ENCODE measurements around the gene RNF39.
"Not testable (repeated sequence)": the region's sequence is repeated elsewhere in the genome, so short reads cannot be mapped to it uniquely, and the experiment has no call there.

The RNF39 gene, protein sequence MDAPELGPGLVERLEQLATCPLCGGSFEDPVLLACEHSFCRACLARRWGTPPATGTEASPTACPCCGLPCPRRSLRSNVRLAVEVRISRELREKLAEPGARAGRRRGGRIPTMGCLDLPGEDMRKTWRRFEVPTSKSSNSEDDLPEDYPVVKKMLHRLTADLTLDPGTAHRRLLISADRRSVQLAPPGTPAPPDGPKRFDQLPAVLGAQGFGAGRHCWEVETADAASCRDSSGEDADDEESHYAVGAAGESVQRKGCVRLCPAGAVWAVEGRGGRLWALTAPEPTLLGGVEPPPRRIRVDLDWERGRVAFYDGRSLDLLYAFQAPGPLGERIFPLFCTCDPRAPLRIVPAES

DNA sequence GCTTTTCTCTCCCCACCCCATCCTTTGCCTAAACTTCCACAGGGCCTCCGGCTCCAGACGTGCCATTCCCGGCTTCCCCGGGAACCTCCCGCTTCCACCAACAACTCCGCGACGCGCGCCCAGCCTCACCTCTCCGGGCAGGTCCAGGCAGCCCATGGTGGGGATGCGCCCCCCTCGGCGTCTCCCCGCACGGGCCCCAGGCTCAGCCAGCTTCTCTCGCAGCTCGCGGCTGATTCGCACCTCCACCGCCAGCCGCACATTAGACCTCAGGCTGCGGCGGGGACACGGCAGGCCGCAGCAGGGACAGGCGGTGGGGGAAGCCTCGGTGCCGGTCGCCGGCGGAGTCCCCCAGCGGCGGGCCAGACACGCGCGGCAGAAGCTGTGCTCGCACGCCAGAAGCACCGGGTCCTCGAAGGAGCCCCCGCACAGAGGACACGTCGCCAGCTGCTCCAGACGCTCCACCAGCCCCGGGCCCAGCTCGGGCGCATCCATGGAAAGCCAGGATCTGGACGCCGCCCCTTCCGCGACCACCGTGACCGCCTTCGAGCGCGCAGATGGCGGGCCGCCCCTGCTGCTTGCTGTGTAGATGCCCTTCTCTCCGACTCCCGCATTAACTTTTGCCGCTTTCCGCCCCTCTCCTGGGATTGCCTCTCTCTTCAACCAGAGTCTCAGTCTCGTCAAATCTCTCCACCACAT, at the start of gene RNF39:
TSS of gene RNF39 (minus strand) at position 676 of the 696 bp plus-strand sequence. CDS start at position 492, 184 bp downstream.
- DNase-seq = no peak

DNA sequence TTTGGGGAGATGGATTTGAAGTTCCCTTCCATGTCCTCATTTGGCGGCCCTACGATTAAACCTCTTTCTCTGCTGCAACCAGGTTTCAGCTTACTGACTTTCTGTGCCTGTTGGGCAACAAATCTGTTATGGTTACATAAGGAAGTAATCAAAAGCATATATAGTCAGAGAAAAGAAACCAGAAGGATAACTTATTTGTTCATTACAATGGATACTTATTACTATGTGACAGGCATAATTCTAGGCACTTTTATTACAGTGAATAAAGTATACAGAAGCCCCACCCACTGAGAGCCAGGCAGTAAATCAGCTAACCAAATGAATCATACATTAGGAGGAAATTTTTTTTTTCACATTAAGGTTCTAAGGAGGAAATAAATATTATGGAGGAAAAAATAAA, 46.9 kb upstream of the RNF39 start:
- no peak for DNase-seq

DNA sequence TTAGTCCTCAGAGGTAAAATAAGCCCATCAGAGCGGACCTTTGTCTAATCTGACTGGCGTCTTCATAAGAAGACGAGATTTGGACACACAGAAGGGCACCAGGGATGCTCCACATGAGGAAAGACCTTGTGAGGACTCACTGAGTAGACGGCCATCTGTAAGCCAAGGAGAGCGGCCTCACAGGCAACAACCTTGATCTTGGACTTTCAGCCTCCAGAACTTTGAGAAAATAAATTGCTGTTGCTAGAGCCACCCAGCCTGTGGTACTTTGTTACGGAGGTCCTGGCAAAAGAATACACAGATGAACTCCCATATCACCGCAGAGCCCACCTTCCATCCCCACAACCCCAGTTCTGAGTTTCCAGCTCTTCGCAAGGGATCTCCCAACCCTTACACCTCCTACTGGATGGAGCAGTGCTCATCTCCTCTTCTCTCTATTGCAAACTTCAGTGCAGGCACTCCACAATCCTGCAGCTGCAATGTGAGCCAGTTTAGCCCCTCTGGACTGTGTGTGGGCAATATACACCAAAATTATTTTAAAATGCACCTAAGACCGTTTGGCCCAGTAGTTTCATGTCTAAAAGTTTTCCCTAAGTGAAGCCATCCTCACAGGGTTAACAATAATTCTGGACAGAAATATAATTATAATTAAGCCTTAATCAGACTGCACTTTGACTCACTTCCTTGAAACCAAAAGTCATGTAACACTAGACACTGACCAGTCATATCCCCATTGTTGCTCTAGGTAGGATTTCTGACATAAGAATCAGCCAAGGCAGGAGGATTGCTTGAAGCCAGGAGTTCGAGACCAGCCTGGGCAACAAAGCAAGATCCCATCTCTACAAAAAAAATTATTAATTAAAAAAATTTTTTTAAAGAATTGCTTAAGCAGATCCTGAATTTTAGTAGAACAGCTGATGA, 46.1 kb upstream of the RNF39 start:
- no peak for DNase-seq

DNA sequence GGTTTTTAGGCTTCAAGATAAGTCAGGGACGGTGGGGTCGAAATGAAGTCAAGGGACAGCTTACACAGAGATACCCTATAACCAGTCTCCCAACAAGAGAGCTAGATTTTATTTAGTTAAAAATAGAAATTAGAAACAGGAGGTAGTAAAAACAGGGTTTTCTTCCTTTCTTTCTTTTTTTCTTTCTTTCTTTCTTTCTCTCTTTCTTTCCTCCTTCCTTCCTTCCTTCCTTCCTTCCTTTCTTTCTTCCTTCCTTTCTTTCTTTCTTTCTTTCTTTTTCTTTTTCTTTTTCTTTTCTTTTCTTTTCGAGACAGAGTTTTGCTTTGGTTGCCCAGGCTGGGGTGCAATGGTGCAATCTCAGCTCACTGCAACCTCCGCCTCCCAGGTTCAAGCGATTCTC, 43.1 kb upstream of the RNF39 start:
- not testable (repeated sequence) for DNase-seq

DNA sequence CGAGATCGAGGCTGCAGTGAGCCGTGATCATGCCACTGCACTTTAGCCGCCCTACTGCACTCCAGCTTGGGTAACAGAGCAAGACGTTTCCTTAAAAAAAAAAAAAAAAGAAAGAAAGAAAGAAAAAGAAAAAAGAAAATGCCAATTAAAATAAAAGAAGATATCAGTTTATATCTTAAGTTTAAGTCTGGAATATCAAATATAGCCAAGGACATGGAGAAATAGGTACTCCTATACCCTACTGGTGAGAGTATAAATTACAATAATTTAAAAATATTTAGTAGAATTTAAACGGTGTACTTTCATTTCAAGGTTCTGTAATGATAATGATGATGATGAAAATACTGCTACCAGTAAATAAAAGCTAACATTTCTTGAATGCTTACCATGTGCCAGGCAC, 41.2 kb upstream of the RNF39 start:
- no peak for DNase-seq

DNA sequence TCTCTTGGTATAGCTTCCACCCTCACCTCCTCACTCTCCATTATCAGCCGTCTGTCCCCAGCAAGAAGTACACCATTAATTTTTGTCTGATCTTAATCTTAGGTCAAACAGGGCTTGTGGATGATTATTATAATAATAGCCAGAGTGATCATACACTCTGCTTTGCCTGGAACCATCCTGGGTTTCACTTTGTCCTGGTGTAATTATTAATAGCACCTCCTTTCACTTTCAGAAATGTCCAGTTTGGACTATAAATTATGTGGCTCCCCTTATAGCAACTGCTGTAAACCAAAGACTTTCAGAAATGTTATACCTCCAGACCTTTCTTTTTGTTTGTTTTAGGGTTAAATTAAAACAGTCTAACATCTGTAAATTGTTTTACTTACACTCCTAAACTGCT, 38.3 kb upstream of the RNF39 start:
- DNase-seq = no peak

DNA sequence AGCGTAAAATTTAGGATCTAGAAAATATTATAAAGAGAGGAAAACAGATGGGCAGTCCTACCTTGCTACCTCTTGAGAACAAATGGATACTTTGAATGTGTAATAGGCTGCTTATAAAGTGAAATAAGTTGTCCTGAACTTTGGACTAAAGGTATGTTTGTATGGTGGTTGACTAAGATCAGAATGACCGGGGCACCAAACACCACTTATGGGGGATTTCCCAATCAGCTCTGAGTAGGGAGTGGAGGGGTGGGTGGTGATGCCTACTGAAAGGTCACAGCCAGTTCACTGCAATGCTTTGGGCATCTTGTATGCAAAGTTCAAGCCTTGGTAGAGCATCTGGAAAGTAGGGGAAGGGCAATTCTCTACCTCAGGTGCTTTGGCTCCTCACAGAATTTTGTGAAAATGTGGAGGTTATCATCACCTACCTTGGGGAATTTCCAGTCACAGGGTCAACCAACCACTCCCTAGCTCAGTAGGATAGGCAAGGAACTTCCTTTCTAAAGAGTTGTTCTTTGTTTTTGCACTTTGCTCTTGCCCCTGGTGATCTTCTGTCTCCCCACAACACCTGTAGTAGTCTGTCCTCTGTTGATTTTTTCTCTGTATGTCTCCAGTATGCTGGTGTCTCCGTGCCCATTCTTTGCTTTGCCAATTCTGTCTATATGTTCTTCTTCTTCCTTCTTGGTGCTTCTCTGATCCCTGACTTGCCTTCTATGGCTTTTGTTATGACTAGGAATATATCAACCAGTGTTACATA, 37.6 kb upstream of the RNF39 start, which contains the start of gene TRIM31:
TSS of gene TRIM31 (minus strand) at position 88 of the 757 bp plus-strand sequence. CDS start 285 bp downstream, outside the sequence.
- no peak for DNase-seq

DNA sequence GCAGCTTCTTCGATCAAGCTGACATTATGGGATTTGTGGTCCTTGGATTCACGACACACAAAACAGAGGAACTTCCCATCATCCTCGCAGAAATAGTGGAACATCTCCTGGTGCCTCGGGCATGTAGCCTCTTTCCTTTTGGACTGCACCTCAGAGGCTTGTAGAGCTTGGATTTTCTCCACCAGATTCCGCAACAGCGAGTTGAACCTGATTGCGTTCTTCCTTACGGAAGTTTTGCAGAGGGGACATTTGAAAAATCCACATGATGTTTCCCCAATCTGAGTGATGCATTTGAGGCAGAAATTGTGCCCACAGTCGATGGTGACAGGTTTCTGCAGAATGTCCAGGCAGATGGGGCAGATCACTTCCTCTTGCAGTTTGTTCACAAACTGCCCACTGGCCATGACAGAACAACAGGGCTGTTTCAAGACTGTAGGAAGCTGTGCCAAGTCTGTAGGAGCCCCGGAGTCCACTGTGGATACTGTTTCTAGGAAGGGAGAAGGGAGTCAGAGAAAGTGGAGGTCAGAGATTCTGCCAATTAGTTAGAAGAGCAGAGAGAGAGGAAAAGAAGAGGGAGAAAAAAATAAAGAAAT, 36.9 kb upstream of the RNF39 start:
- DNase-seq = no peak

DNA sequence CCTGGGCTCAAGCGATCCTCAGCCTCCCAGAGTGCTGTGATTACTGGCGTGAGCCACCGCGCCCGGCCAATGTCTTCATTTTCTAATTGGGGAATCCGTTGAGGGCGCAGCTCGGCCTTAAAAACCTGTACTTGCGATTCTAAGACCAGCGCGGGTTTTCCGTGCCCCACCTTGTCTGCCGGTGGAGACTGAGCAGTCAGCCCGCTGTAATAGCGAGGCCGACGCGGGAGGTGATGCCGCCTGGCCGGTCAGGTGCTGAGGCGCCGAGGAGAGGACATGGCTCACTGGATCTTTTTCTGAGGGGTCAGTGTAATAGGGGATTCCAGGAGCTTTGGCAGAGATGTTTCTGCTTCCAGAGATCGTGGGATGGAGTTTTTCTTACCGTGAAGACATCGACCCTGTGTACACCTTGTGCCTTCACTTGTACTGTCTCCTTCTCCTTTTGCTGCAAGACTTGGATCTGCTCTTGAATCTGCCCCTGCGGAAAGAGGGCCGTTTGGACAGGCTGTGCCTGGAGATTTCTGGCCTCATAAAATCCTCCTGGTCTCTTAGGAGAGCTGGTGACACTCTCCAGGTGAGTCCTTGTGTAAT, 35.8 kb upstream of the RNF39 start:
- DNase-seq = no peak

DNA sequence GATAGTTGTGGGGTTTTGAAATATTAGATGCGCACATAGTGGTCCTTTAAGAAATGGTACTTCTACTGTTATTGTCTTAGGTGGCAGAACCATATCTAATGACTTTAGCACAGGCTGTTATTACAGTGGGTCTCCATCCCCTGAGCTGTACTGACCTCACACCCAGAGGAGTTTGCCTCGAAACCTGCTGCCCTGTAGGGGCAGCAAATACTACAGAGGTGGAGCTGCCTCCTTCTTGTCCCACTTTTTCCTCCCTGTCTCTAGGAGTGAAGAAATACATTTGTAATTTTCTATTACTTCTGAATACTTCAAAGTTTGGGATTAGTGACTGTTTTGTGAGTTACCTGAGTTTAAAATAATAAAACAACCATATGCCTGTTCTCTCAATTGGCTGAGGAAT, 29.1 kb upstream of the RNF39 start:
- no peak for DNase-seq

DNA sequence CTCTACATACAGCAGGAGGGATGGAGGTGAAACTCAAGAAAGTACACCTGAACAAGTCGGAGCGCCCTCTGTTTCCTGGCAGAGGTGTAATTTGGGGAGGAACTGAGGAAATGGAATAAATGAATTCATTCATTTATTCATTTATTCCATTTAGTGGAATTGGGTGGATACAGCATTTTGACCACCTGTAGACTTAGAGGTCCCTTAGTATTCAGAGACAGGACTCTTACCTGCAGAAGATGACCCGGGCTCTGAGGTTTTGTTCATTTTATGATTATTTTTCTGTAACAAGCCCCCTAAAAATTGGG, 28.3 kb upstream of the RNF39 start:
- no peak for DNase-seq

DNA sequence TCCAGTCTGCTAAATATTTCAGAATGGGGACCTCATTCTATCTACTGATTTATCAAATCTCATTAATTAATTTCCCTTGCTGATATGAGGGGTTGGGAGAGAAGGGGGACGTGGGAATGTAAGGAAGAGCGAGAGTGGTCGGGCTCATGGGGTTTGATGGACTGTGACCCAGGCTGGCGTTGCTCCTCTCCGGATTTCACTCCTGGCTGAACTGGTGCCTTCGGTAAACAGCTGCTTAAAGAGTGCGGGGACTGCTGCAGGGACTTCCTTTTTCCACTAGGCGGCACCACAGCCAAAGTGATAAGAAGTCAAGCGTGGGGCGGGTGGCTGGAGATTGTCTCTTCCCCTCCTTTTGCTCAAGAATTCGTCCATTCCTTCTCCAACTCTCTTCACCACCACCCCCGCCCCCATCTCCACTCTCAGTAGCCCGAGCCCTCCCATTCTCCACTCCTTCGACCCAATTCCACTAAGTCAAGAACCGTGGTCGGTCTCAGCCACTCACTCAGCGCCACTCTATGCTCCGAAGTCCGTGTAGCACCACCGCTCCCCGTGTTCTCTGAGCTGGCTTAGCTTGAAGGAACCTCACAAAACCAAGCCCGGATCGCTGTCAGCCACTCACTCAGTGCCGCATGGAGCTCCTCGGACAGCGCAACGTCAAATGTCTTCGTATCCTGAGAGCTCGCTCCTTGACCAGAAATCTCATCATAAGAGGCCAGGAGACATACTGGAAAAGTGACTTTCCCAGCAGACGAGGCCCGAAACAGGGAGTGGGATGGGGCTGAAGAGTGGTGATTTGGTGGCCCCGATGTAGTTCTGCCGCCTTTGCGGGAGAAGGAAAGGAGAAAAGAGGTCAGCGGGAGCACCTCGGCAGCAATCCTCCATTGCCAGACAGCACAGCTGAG, 27.7 kb upstream of the RNF39 start:
- peak; percentile 86 for DNase-seq

DNA sequence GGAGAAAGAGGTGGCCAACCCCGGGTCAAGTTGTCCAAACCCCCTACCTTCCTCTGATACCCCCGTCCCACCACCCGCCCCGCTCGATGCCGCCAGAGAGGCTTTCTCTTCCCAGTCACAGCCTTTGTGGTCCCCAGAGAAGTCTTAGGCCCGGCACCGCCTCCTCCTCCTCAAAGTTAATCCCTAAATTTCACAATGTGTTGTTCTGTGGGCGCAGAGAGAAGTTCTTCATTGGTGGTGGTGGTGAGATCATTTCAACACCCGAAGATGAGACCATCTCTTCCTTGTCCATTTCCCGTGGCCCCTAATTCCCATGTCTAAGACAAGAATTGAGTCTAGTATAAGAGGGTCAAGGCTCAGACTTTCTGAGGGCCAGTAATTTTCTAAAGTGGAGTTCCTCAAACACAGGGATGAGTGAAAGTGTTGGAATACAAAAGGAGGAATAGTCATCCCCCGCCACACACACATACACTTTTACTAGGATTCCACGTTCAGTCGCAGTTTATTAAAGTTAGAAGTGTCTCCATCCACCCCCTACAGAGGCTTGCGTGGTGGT, 26.9 kb upstream of the RNF39 start:
- peak; percentile 31 for DNase-seq

DNA sequence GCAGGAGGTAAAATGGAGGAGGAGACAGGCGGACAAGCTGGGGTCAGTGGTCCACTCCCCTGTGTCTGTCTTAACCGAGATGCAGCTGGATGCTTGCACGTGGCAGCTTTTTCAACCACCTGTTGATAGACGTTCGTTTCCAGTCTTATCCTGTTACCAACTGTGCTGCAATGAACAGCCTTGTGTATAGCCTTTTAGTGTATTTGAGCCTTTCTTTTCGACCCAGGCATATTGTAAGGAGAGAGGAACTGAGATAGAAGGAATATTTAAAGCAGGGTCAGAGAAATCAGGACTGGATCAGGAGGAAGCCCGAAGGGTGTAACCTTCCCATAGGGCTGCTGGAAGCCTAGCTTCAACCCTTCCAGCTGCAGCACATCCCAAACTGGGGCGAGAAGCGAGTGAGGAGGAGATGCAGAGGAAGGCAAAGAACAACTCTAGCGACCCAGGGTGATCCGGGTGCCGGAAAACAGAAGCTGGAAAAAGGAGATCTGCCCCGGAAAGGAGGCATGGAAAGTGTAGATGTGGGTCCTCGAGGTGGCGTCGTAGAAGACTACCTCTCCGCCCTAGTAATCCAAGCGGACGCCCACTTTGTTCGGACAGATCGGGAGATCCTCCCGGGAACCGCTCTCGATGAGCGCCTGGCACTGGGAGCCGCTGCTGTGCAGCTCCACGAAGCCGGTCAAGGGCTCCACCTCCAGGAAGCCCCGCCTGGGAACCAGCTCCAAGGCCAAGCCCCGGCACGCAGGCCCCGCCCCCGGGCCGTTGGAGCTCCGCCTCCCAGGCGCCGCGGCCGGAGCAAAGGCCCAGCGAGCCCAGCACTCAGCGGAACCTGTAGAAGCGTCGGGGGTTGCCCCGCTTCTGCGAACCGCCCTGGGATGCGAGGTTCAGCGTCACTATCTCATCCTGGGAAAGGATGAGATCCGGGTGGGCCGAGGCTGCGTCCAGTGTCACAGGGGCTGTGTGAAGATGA, 26.2 kb upstream of the RNF39 start:
- peak; percentile 84 for DNase-seq

DNA sequence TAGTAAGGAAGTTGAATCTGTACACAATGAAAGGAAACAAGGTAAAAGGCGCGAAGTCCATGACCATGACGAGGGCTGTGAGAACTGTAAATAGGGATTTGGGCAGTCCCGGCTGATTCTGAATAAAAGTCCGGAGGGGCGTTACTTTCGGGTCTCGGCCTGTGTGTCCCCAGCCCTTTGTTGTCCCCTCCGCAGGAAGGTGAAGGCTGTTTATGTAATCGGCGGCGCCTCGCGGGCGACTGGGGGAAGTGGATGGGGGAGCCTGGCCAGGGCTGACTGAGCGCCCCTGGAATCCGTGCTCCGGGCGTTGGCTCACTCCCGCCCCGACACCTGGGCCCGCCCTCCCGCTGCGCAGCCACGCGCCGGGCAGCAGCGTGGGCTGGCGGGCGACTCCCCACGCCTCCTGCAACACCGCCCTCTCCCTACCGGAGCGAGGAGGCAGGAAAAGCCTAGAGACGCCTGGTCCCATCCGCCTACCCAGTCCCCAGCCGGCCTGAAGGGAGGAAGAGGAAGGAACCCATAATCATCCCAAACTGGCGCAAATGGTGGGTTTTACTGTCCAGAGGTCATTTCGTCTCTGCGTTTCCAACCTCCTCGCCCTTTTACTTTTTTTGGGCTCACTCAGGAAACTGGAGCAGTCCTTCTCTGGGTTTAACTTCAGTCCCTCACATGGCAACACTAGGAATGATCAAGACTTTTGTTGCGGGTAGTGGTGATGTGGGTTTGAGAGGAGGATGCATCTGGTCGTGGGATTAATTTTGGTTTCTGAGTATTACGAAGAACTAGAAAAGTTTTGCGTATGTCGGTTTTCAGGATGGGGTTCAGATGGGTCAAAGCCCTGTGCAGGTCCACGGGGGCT, 25.2 kb upstream of the RNF39 start:
- peak; percentile 34 for DNase-seq

DNA sequence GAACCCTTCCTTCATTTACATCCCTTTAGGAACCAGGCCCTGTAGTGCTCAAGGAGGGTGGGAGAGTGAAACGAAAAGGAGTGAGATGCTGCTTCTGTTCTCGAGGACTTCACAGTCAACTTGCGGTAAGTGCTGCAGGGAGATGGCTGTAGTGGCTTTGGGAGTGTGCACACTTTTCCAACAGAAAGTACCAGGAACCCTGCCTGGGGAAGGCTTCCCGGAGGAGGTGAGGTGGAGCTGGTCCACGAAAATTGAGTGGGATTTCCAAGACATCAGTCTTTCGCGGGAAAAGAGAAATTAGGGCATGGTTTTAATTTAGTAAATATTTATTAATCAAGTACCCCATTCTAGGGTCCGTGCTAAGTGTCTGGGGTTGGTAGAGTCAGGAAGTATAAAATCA, 24.6 kb upstream of the RNF39 start:
- no peak for DNase-seq

DNA sequence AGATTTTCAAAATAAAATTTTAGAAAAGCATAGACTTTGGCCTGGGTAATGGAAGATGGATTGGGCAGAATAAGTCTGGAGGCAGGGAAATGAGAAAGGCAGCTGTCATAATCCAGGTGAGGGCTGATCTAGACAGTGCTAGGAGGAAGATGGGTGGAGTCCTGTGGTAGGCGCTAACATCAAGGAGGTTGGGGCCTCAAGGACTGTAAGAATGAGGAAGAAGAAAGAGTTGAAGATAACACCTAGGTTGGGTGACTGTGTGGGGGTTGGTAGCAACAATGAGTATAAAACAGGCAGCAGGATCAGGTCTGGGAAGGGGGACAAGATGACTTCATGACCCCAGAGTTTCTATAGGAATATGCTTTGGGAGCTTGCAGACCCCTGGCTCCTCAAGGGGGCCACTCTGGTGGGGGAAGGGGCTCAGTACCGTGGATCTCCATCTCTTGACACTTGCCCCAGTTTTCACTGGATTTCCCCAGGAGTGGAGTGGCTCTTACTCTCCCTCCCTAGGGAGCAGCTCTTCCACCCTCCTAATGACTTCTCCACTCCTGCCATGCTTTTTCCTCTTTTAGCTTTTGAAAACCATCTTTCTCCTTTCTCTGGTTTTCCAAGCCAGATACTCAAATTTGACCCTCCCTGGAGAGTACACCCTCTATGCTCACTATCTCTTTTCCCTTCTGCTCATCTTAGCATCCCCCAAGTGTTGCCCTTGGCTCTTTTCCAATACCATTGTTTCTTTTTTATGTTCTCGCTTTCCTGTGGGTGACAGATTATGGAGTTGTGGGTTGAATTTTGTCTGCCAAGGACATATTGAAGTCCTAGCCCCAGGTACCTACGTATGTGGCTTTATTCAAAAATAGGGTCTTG, 22.6 kb upstream of the RNF39 start:
- DNase-seq = no peak

Measured in stimulated activated CD8-positive, alpha-beta memory T cell treated with anti-CD3 and anti-CD28 coated beads, Interleukin-4, amount 100 ng/mL, for 48 hours (primary cell).